ENCODE data around the gene ISYNA1. TPM values are rescaled to one million over a fixed set of nuclear protein-coding genes. Genes with fewer than 3 reads are reported as not detected.
"Not testable (repeated sequence)": the region's sequence is repeated elsewhere in the genome, so short reads cannot be mapped to it uniquely, and the experiment has no call there.

ISYNA1 gene
- polyA plus RNA-seq, 1 experiment, result 27.0 TPM

DNA sequence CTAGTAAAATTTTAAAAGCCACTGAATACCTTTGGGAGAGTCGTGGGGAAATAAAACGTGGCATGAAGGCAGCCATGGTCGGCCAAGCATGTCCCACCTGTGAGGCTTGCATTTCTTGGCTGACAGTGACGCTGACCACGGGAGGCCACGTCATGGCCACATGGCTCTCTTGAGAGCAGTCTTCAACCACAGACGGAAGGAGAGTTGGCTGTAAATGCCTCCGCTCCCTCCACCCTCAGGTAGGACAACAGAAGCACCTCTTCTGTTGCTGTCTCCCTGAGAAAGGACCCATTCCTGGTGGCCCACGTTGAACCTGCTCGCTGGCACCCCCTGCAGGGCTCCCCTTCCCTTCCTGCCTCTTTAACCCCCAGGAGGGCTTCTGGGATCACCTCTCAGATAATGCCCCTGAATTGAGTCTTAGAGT lies 29.9 kb downstream of the ISYNA1 start:
- TF ChIP-seq, protein P1, sequence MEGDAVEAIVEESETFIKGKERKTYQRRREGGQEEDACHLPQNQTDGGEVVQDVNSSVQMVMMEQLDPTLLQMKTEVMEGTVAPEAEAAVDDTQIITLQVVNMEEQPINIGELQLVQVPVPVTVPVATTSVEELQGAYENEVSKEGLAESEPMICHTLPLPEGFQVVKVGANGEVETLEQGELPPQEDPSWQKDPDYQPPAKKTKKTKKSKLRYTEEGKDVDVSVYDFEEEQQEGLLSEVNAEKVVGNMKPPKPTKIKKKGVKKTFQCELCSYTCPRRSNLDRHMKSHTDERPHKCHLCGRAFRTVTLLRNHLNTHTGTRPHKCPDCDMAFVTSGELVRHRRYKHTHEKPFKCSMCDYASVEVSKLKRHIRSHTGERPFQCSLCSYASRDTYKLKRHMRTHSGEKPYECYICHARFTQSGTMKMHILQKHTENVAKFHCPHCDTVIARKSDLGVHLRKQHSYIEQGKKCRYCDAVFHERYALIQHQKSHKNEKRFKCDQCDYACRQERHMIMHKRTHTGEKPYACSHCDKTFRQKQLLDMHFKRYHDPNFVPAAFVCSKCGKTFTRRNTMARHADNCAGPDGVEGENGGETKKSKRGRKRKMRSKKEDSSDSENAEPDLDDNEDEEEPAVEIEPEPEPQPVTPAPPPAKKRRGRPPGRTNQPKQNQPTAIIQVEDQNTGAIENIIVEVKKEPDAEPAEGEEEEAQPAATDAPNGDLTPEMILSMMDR (IDR thresholded peaks at IDR 0.05; ENCODE audit: insufficient read depth, low read depth, low read length), result peak; percentile 56
- no peak for DNase-seq (ENCODE audit: low read depth)
- ChIA-PET CTCF (interaction anchor here (1.3 to 1.4 kb wide), 2 partner anchors 18 to 59 kb away, joined by 3 to 4 read pairs; no protein-coding TSS in a partner anchor), POLR2A (no interaction called here)
- Histone ChIP-seq H3K27me3 (ENCODE audit: control insufficient read depth, insufficient read depth, low read length) (no peaks in the 10 kb centered on the region), H3K36me3 (ENCODE audit: control insufficient read depth, insufficient read depth, low read length) (no peaks in the 10 kb centered on the region), H3K4me3 (ENCODE audit: low read depth, low read length) (no peak overlapping the region)

DNA sequence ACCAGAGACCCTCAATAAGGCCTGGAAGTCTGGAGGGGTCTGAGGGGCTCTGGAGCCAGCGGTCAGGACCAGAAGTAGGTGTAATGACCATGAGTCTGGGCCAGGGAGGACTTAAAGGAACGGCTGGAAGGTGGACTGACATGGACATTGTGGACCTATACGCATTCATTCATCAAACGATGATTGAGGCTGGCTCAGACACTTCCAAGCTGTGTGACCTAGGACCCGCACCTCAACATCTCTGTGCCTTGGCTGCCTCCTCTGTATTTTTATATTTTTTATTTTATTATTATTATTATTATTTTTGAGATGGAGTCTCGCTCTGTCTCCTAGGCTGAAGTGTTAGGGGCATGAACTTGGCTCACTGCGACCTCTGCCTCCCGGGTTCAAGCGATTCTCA lies 31.2 kb downstream of the ISYNA1 start:
- Histone ChIP-seq H3K27me3 (ENCODE audit: control insufficient read depth, insufficient read depth, low read length) (no peaks in the 10 kb centered on the region), H3K4me3 (ENCODE audit: low read depth, low read length) (no peak overlapping the region), H3K36me3 (ENCODE audit: control insufficient read depth, insufficient read depth, low read length) (no peaks in the 10 kb centered on the region)
- CTCF ChIA-PET, result interaction anchor here (1.0 to 2.2 kb wide), 6 partner anchors 17 to 79 kb away, joined by 3 to 11 read pairs (median 4); partner anchors contain the start of gene GDF15
- no peak for DNase-seq (ENCODE audit: low read depth)
- TF ChIP-seq, protein P1 (IDR thresholded peaks at IDR 0.05; ENCODE audit: insufficient read depth, low read depth, low read length), result no peak
- POLR2A ChIA-PET, result no interaction called here

DNA sequence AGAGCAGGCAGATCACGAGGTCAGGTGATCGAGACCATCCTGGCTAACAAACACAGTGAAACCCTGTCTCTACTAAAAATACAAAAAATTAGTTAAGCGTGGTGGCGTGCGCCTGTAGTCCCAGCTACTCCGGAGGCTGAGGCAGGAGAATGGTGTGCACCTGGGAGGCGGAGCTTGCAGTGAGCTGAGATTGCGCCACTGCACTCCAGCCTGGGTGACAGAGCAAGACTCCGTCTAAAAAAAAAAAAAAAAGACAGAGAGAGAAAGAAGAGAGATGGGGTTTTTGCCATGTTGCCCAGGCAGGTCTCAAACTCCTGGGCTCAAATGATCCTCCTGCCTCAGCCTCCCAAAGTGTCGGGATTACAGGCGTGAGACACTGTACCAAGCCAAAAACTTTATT lies 32.2 kb downstream of the ISYNA1 start:
- CTCF ChIA-PET, result interaction anchor here (0.9 to 2.4 kb wide), 6 partner anchors 10 to 78 kb away, joined by 3 to 11 read pairs (median 4); partner anchors contain the start of gene GDF15
- H3K4me3 ChIP-seq (ENCODE audit: low read depth, low read length); POLR2A ChIA-PET; H3K36me3 ChIP-seq (ENCODE audit: control insufficient read depth, insufficient read depth, low read length); DNase-seq (ENCODE audit: low read depth); H3K27me3 ChIP-seq (ENCODE audit: control insufficient read depth, insufficient read depth, low read length): not testable (repeated sequence)

DNA sequence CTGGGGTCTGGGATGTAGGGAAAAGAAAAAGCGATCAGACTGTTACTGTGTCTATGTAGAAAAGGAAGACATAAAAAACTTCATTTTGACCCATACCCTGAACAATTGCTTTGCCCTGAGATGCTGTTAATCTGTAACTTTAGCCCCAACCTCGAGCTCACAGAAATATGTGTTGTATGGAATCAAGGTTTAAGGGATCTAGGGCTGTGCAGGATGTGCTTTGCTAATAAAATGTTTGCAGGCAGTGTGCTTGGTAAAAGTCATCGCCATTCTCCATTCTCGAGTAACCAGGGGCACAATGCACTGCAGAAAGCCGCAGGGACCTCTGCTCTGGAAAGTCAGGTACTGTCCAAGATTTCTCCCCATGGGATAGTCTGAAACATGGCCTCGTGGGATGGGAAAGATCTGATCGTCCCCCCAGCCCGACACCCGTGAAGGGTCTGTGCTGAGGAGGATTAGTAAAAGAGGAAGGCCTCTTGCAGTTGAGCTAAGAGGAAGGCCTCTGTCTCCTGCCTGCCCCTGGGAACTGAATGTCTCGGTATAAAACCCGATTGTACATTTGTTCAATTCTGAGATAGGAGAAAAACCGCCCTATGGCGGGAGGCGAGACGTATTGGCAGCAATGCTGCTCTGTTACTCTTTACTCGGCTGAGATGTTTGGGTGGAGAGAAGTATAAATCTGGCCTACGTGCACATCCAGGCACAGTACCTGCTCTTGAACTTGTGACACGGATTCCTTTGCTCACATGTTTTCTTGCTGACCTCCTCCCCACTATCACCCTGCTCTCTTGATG lies 35.3 kb downstream of the ISYNA1 start:
- H3K27me3 ChIP-seq (ENCODE audit: control insufficient read depth, insufficient read depth, low read length); DNase-seq (ENCODE audit: low read depth); POLR2A ChIA-PET; H3K4me3 ChIP-seq (ENCODE audit: low read depth, low read length); H3K36me3 ChIP-seq (ENCODE audit: control insufficient read depth, insufficient read depth, low read length): not testable (repeated sequence)
- CTCF ChIA-PET, result interaction anchor here (0.7 to 6.6 kb wide), 4 partner anchors 10 to 125 kb away, joined by 3 to 68 read pairs (median 12); partner anchors contain the start of gene GDF15

DNA sequence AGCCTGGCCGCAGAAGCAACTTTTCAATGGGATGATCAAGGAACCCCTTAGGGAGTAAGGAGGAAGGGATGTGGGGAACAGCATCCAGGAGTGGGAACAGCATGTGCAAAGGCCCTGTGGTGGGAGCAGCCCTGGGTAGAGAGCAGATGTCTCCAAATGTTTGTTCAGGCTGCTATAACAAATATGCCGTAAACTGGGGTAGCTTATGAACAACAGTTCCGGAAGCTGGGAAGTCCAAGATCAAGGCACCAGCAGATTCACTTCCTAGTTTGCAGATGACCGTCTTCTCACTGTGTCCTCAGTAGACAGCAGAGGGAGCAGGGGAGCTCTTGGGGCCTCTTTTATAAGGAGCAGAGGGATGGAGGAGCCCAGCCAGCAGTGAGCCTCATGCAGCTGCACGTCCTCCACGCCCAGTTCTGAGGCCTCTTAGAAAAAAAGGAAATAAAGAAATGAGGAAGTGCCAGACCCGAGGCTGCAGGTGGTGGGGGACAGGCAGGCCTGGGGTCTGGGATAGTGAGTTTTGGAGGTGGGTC lies 36.3 kb downstream of the ISYNA1 start:
- Histone ChIP-seq H3K27me3 (ENCODE audit: control insufficient read depth, insufficient read depth, low read length) (no peaks in the 10 kb centered on the region), H3K36me3 (ENCODE audit: control insufficient read depth, insufficient read depth, low read length) (no peaks in the 10 kb centered on the region), H3K4me3 (ENCODE audit: low read depth, low read length) (no peak overlapping the region)
- TF ChIP-seq, protein P1 (IDR thresholded peaks at IDR 0.05; ENCODE audit: insufficient read depth, low read depth, low read length), result peak; percentile 73
- ChIA-PET POLR2A (no interaction called here), CTCF (interaction anchor here (0.6 to 6.6 kb wide), 12 partner anchors 11 to 122 kb away, joined by 3 to 68 read pairs (median 4); partner anchors contain the start of genes GDF15 and SSBP4)
- no peak for DNase-seq (ENCODE audit: low read depth)

DNA sequence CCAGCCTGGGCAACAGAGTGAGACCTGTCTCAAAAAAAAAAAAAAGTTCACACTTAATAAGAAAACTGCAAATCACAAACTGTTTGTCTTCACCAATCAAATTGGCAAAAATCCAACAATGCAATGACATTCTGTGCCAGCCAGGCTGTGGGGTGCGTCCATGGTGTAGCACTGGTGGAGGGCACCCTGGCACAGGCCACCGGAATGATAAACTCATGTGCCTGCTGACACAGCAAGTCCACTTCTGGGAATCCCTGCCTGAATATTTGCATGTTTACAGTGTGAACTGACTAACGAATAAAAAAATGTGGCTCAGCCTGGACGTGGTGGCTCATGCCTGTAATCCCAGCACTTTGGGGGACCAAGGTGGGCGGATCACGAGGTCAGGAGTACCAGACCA lies 38.9 kb downstream of the ISYNA1 start:
- Histone ChIP-seq H3K27me3 (ENCODE audit: control insufficient read depth, insufficient read depth, low read length) (no peaks in the 10 kb centered on the region), H3K36me3 (ENCODE audit: control insufficient read depth, insufficient read depth, low read length) (no peaks in the 10 kb centered on the region), H3K4me3 (ENCODE audit: low read depth, low read length) (no peak overlapping the region)
- TF ChIP-seq, protein P1 (IDR thresholded peaks at IDR 0.05; ENCODE audit: insufficient read depth, low read depth, low read length), result no peak
- POLR2A ChIA-PET, result no interaction called here
- CTCF ChIA-PET, result interaction anchor here (1.0 to 6.6 kb wide), 3 partner anchors 11 to 49 kb away, joined by 3 to 68 read pairs (median 5); partner anchors contain the start of gene GDF15
- no peak for DNase-seq (ENCODE audit: low read depth)
